ENCODE results near the gene WDR74. TPM values are rescaled to one million over a fixed set of nuclear protein-coding genes. Genes with fewer than 3 reads are reported as not detected.
A peak's percentile ranks its signal among the peaks of the same experiment; 100 is the strongest.

Gene WDR74
- total and polyA plus RNA-seq, 9 of the 15 experiments (the other 6 are each of a cell fraction or from before 2014, with no cell fraction given) = 32.7 to 210 (median 114) TPM

GRCh38 chr11:62805076-62805892 lies 34.1 kb downstream of the WDR74 start, which contains the start of gene NXF1 (continued):
- peak; percentile 98 for TF ChIP-seq ZFX (CRISPR knock-in tag; IDR thresholded peaks at IDR 0.05)
- no peak for TF ChIP-seq MITF (IDR thresholded peaks at IDR 0.05)
- TF ChIP-seq ZNF408 (CRISPR knock-in tag; IDR thresholded peaks at IDR 0.05; ENCODE audit: low read depth) = no peak
- no peak for TF ChIP-seq ZBTB26 (CRISPR knock-in tag; IDR thresholded peaks at IDR 0.05)
- no peak for TF ChIP-seq ESRRB (CRISPR knock-in tag; IDR thresholded peaks at IDR 0.05; ENCODE audit: borderline replicate concordance)
- peak; percentile 100 for TF ChIP-seq MTA3 (IDR thresholded peaks at IDR 0.05; ENCODE audit: borderline replicate concordance)
- TF ChIP-seq E2F3 (CRISPR knock-in tag; IDR thresholded peaks at IDR 0.05) = no peak; the same call in 1 of the 2 replicates
- no peak for TF ChIP-seq PRMT5 (CRISPR knock-in tag; IDR thresholded peaks at IDR 0.05)
- TF ChIP-seq NFATC3 (IDR thresholded peaks at IDR 0.05) = no peak
- TF ChIP-seq SLC30A9 (CRISPR knock-in tag; IDR thresholded peaks at IDR 0.05) = no peak
- TF ChIP-seq ZBTB11 (CRISPR knock-in tag; IDR thresholded peaks at IDR 0.05) = no peak

All from K562 (cell line).